A549 (cell line): Measurements from ENCODE around the gene OSBPL3. TPM values are rescaled to one million over a fixed set of nuclear protein-coding genes. Genes with fewer than 3 reads are reported as not detected.

ENCODE experiments used
- ATAC-seq, 2 experiments: fragments of 200-7000 bp in 1 of 2; fragments of >200 bp in 1 of 2; cut with Nextera tagmentation in 1 of 2; cut with Tn5 transposase in 1 of 2; 3 replicates each; pipeline versions ENCODE4 v1.8.0 to v1.9.1; 2018 to 2020; ENCODE audit warnings: mild to moderate bottlenecking in 1 of 2, moderate library complexity in 1 of 2
- CTCF ChIA-PET: fragments of 300-600 bp; sonication (Branson Sonifier 250); formaldehyde crosslinking; extraction: SDS; loops from one replicate; lab custom pipeline; 2021; ENCODE audit warnings: antibody characterized with exemption, inconsistent platforms; lab: Yijun Ruan, JAX
- POLR2A ChIA-PET: fragments of 350-600 bp; formaldehyde crosslinking; extraction: SDS; loops from one replicate; lab custom pipeline; 2021; ENCODE audit warnings: antibody characterized with exemption, inconsistent platforms; lab: Yijun Ruan, JAX
- DNase-seq, 2 experiments: peaks; one replicate each; pipeline versions ENCODE4 v3.0.0 to v3.0.0-alpha.2; 2011 to 2016; ENCODE audit warnings: low read depth in 1 of 2, low spot score in 1 of 2
- FAIRE-seq: peaks from 2 replicates; lab custom pipeline; 2011; peaks lifted over from hg19 to GRCh38; lab: Jason Lieb, UNC
- H3K27ac ChIP-seq, 2 experiments: fragments of >200 bp; sonication (Bioruptor Twin); formaldehyde crosslinking; 3 replicates each; pipeline ENCODE4 v1.5.1; 2016 to 2017
- H3K4me1 ChIP-seq: fragments of >200 bp; sonication (Bioruptor Twin); formaldehyde crosslinking; 3 replicates; pipeline ENCODE4 v1.6.1; 2016
- H3K4me2 ChIP-seq: fragments of >200 bp; sonication (Bioruptor Twin); formaldehyde crosslinking; 3 replicates; pipeline ENCODE4 v1.6.1; 2016
- H3K4me3 ChIP-seq: fragments of >200 bp; sonication (Bioruptor Twin); formaldehyde crosslinking; 3 replicates; pipeline ENCODE4 v1.5.1; 2016
- H3K9me3 ChIP-seq: fragments of >200 bp; sonication (Bioruptor Twin); formaldehyde crosslinking; 3 replicates; pipeline ENCODE4 v1.6.1; 2016
- BCL3 ChIP-seq: fragments of >200 bp; sonication (Bioruptor Twin); formaldehyde crosslinking; IDR thresholded peaks from 3 replicates; pipeline ENCODE4 v1.6.1; 2016
- CBX2 ChIP-seq: fragments of 200-600 bp; sonication (generic); IDR thresholded peaks from 2 replicates; pipeline ENCODE4 v1.6.1; 2016; ENCODE audit warnings: low read depth, mild to moderate bottlenecking, borderline replicate concordance
- CTCF ChIP-seq: fragments of >200 bp; sonication (Bioruptor Twin); formaldehyde crosslinking; IDR thresholded peaks from 3 replicates; pipeline ENCODE4 v1.5.1; 2016
- EHF ChIP-seq: fragments of 250-450 bp; sonication (Bioruptor Pico); IDR thresholded peaks from 2 replicates; pipeline ENCODE4 v1.5.0; 2020; ENCODE audit warnings: mild to moderate bottlenecking
- ELK1 ChIP-seq: fragments of 150-350 bp; IDR thresholded peaks from 2 replicates; pipeline ENCODE4 v1.6.1; 2014; ENCODE audit warnings: low read depth, mild to moderate bottlenecking, low read length
- EP300 ChIP-seq, 2 experiments: fragments of >200 bp; sonication (Bioruptor Twin); formaldehyde crosslinking; IDR thresholded peaks; 2 replicates in 1 of 2; 3 replicates in 1 of 2; pipeline ENCODE4 v1.6.1; 2016 to 2017
- FOSB ChIP-seq: fragments of 250-450 bp; sonication (Bioruptor Pico); IDR thresholded peaks from 2 replicates; pipeline ENCODE4 v1.5.0; 2020; ENCODE audit warnings: mild to moderate bottlenecking, moderate library complexity
- FOSL2 ChIP-seq, 2 experiments: fragments of 450-650 bp in 1 of 2; fragments of >200 bp in 1 of 2; sonication (Bioruptor Twin) in 1 of 2; formaldehyde crosslinking; IDR thresholded peaks; 2 replicates each; pipeline versions ENCODE4 v1.5.0 to v1.6.1; 2016 to 2020; ENCODE audit warnings: mild to moderate bottlenecking in 1 of 2, moderate library complexity in 1 of 2
- GATA3 ChIP-seq: IDR thresholded peaks from 2 replicates; pipeline ENCODE4 v1.6.1; 2012; ENCODE audit warnings: borderline replicate concordance
- HOXB5 ChIP-seq: fragments of 250-450 bp; sonication (Bioruptor Pico); IDR thresholded peaks from 2 replicates; pipeline ENCODE4 v1.5.0; 2020; ENCODE audit warnings: mild to moderate bottlenecking, moderate library complexity
- JUNB ChIP-seq: fragments of >200 bp; sonication (Bioruptor Twin); formaldehyde crosslinking; IDR thresholded peaks from 2 replicates; pipeline ENCODE4 v1.6.1; 2016
- KDM5A ChIP-seq: fragments of 200-600 bp; sonication (generic); IDR thresholded peaks from 2 replicates; pipeline ENCODE4 v1.6.1; 2016; ENCODE audit warnings: antibody characterized with exemption, mild to moderate bottlenecking
- MAFK ChIP-seq: fragments of 450-650 bp; IDR thresholded peaks from 2 replicates; pipeline ENCODE4 v1.6.1; 2014; ENCODE audit not compliant: partially characterized antibody
- MAZ ChIP-seq: fragments of 150-350 bp; IDR thresholded peaks from 2 replicates; pipeline ENCODE4 v1.6.1; 2014; ENCODE audit warnings: antibody characterized with exemption, low read depth, low read length, borderline replicate concordance
- NFE2L2 ChIP-seq: fragments of 150-350 bp; conservative IDR thresholded peaks from 2 replicates; pipeline ENCODE4 v1.6.1; 2014; ENCODE audit warnings: low read length
- NR3C1 ChIP-seq: fragments of >200 bp; sonication (Bioruptor Twin); formaldehyde crosslinking; IDR thresholded peaks from 3 replicates; pipeline ENCODE4 v1.6.1; 2017
- PBX3 ChIP-seq: IDR thresholded peaks from 2 replicates; pipeline ENCODE4 v1.6.1; 2012
- PHF8 ChIP-seq: fragments of 200-600 bp; sonication (generic); IDR thresholded peaks from 2 replicates; pipeline ENCODE4 v1.6.1; 2016; ENCODE audit warnings: low read depth, mild to moderate bottlenecking, antibody characterized with exemption, moderate library complexity, borderline replicate concordance
- RARB ChIP-seq: fragments of 250-450 bp; sonication (Bioruptor Pico); IDR thresholded peaks from 2 replicates; pipeline ENCODE4 v1.8.0; 2021; ENCODE audit warnings: mild to moderate bottlenecking, moderate library complexity
- TFCP2L1 ChIP-seq: fragments of 250-450 bp; sonication (Bioruptor Pico); IDR thresholded peaks from 2 replicates; pipeline ENCODE4 v1.5.0; 2021; ENCODE audit warnings: mild to moderate bottlenecking
- TP53 ChIP-seq: fragments of 250-450 bp; sonication (Bioruptor Pico); IDR thresholded peaks from 2 replicates; pipeline ENCODE4 v1.5.0; 2021; ENCODE audit warnings: mild to moderate bottlenecking, moderate library complexity
- ZNF302 ChIP-seq: fragments of 250-450 bp; sonication (Bioruptor Pico); IDR thresholded peaks from 2 replicates; pipeline ENCODE4 v1.9.0; 2021; ENCODE audit warnings: inconsistent platforms, mild to moderate bottlenecking, moderate library complexity
- ZSCAN20 ChIP-seq: fragments of 250-450 bp; sonication (Bioruptor Pico); IDR thresholded peaks from 2 replicates; pipeline ENCODE4 v1.8.0; 2022; ENCODE audit warnings: mild to moderate bottlenecking, moderate library complexity
- WGBS: methylation state at CpG from one replicate; pipeline ENCODE4 v1.1.6; 2017; ENCODE audit errors: missing lambda C conversion rate; 5-methylcytosine and 5-hydroxymethylcytosine counted together
- polyA plus RNA-seq, 4 experiments: library from polyadenylated mRNA; depleted of rRNA in 3 of 4; stranded (reverse); fragments of >200 nt; fragmentation: RNase III in 1 of 4; extraction: RNeasy Plus Mini Kit Qiagen cat#74134 plus additional on column Dnase treatment in 1 of 4; gene quantifications; 2 replicates in 3 of 4; 3 replicates in 1 of 4; pipeline ENCODE4 v1.2.3, GENCODE V29; 2011 to 2017
- TF ChIP-seq, protein P1 (sequence below): fragments of 250-450 bp; sonication (Bioruptor Pico); IDR thresholded peaks from 2 replicates; pipeline ENCODE4 v1.5.0; 2020; ENCODE audit warnings: low read depth, mild to moderate bottlenecking, moderate library complexity

OSBPL3 gene
- polyA plus RNA-seq, 2 of the 4 experiments (the other 2 are of a cell fraction), result 10.9 to 17.4 TPM

DNA sequence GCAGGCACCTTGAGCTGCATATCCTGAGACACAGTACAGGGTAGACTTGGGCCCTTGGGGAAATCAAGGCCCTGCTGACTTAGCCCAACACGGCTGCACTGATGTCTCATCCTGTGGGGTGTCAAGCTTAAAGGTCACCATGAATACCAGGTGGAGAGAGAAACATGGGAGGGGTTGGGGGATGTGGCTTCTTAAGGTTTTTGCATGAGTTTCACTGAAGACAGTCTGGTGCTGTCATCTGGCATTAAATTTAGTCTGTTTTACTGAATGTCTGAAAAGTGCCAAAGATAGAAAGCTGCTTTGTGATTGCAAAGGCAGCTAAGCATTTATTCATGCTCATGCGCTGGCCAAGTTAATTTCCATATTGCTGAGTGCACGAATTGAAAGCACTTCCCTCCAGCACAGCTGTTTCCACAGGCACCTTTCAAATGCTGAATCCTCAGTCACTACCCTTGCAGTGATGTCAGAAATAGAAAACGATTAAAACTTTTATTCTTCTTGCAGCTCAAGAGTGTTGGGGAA is 102.1 kb downstream of the OSBPL3 start:
- 70% methylated on average over 4 of the region's 4 CpGs for WGBS
- Histone ChIP-seq H3K27ac (no peak overlapping the region), H3K4me1 (peaks cover 10% of the 10 kb centered on the region), H3K4me3 (no peak overlapping the region), H3K4me2 (no peak overlapping the region), H3K9me3 (no peaks in the 10 kb centered on the region)
- no peak for ATAC-seq
- ChIA-PET POLR2A (no interaction called here), CTCF (interaction anchor here (1.3 to 3.7 kb wide), 3 partner anchors 101 to 220 kb away, joined by 5 to 17 read pairs (median 16); partner anchors contain the start of gene OSBPL3)
- TF ChIP-seq NR3C1 (no peak), PBX3 (no peak), GATA3 (no peak), ZNF302 (CRISPR knock-in tag) (no peak), PHF8 (no peak), MAFK (no peak), ZSCAN20 (no peak), RARB (CRISPR knock-in tag) (no peak), EHF (CRISPR knock-in tag) (no peak), FOSB (CRISPR knock-in tag) (no peak)
- no peak for DNase-seq
- FAIRE-seq, result no peak

GRCh38 chr7:24874791-24875190 is 105.2 kb downstream of the OSBPL3 start:
- FAIRE-seq (no peak), DNase-seq (no peak), ATAC-seq (no peak)
- Histone ChIP-seq H3K27ac (no peak overlapping the region), H3K9me3 (no peaks in the 10 kb centered on the region), H3K4me3 (no peak overlapping the region), H3K4me1 (no peaks in the 10 kb centered on the region), H3K4me2 (no peak overlapping the region)
- ChIA-PET POLR2A (no interaction called here), CTCF (no interaction called here)
- 81% methylated on average over 6 of the region's 6 CpGs for WGBS
- TF ChIP-seq NFE2L2 (no peak), CTCF (no peak), FOSL2 (IDR thresholded peaks at IDR 0.05) (no peak), FOSL2 (CRISPR knock-in tag; IDR thresholded peaks at IDR 0.05) (no peak), TFCP2L1 (CRISPR knock-in tag) (no peak), EHF (CRISPR knock-in tag) (no peak), TP53 (CRISPR knock-in tag) (no peak), BCL3 (no peak), HOXB5 (CRISPR knock-in tag) (no peak), ELK1 (no peak), CBX2 (no peak), GATA3 (no peak), MAZ (no peak), KDM5A (no peak), NR3C1 (no peak), JUNB (no peak), EP300 (IDR thresholded peaks at IDR 0.05) (no peak)
- TF ChIP-seq, protein P1, sequence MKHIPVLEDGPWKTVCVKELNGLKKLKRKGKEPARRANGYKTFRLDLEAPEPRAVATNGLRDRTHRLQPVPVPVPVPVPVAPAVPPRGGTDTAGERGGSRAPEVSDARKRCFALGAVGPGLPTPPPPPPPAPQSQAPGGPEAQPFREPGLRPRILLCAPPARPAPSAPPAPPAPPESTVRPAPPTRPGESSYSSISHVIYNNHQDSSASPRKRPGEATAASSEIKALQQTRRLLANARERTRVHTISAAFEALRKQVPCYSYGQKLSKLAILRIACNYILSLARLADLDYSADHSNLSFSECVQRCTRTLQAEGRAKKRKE (CRISPR knock-in tag), result no peak
